Measurements from ENCODE around the gene IL6ST. TPM values are rescaled to one million over a fixed set of nuclear protein-coding genes. Genes with fewer than 3 reads are reported as not detected.
A peak's percentile ranks its signal among the peaks of the same experiment; 100 is the strongest.

The IL6ST gene
- total RNA-seq, 2 experiments from 2014 or later, result 61.0 to 64.1 TPM

DNA sequence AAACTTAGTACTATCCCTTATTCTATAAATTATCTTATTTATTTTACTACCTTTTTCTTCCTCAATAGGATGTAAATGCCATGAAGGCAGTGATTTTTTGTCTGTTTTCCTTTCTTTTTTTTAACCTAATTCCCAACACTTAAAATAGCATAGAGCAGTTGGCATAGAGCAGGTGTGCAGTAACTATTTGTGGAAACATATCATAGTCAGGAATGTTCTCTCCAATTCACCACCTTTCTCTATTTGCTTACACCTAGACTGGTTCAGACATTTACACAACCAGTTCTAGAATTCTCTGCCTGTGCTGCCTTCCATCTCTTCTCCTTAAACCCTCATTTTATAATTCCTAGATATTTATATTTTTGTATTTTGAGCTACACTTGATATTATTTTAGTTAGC is 94.0 kb downstream of the IL6ST start:
- peaks cover 32% of the 10 kb centered on the region for H3K4me1 Mint-ChIP-seq (ENCODE audit: low read depth)
- H3K27me3 Mint-ChIP-seq, result peaks cover 8% of the 10 kb centered on the region
- H3K9me3 Mint-ChIP-seq, result no peaks in the 10 kb centered on the region
- POLR2A ChIA-PET, result no interaction called here
- no peaks in the 10 kb centered on the region for H3K36me3 Mint-ChIP-seq
- H3K27ac Mint-ChIP-seq, result no peak overlapping the region
- H3K4me3 Mint-ChIP-seq, result no peak overlapping the region
- CTCF ChIA-PET, result no interaction called here
- no peak for DNase-seq
- intact Hi-C loops (cut with micrococcal nuclease), result loop anchor here (5.0 kb wide), 3 partner anchors 128 to 188 kb away; partner anchors contain the start of gene SLC38A9

DNA sequence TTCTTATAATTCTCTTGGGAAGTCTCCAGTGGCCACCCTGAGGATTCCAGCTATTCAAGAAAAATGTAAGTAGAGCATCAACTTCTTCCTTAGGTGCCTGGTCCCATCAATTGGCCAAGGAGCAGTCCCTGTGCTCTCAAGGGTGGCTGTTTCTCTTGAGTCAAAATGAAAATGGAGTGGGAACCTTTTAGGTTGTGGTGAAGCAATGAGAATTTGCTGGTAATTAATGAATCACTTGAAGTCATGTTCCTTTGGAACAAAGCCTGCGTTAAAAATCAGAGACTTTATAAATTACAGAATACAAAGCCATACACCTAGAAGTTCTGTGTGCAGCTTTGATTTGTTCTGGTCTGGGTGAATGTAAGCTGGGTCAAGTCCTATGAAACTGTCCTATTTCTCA is 94.7 kb downstream of the IL6ST start:
- Mint-ChIP-seq H3K4me3 (no peak overlapping the region), H3K9me3 (no peaks in the 10 kb centered on the region), H3K36me3 (no peaks in the 10 kb centered on the region), H3K4me1 (ENCODE audit: low read depth) (peaks cover 29% of the 10 kb centered on the region), H3K27me3 (peaks cover 6% of the 10 kb centered on the region), H3K27ac (no peak overlapping the region)
- DNase-seq, result no peak
- CTCF ChIA-PET, result no interaction called here
- intact Hi-C loops (cut with micrococcal nuclease), result loop anchor here (5.0 kb wide), 3 partner anchors 128 to 188 kb away; partner anchors contain the start of gene SLC38A9
- POLR2A ChIA-PET, result no interaction called here

DNA sequence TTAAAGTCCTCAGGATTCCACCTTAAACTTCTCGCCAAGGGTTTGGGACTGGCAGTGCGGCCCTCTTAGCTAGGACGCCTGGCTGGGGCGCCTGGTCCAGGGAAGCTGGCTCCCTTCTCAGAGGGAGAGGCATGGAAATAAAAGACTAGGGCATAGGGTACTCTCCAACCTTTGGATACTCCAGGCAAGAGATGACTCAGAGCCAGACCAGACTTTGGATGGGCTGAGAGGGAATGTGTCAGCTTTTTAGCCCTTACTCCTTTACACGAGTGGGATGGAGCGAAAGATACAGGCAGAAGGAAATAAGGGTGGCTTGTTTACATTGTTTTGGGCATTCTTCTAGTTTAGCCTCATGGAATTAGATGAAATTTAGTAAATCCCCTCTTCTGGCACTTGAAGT is 95.4 kb downstream of the IL6ST start:
- Mint-ChIP-seq H3K4me1 (ENCODE audit: low read depth) (peaks cover 30% of the 10 kb centered on the region), H3K9me3 (no peaks in the 10 kb centered on the region), H3K27me3 (peaks cover 6% of the 10 kb centered on the region), H3K27ac (no peak overlapping the region), H3K4me3 (no peak overlapping the region), H3K36me3 (no peaks in the 10 kb centered on the region)
- ChIA-PET POLR2A (no interaction called here), CTCF (no interaction called here)
- intact Hi-C loops (cut with micrococcal nuclease), result no loop called here
- no peak for DNase-seq

DNA sequence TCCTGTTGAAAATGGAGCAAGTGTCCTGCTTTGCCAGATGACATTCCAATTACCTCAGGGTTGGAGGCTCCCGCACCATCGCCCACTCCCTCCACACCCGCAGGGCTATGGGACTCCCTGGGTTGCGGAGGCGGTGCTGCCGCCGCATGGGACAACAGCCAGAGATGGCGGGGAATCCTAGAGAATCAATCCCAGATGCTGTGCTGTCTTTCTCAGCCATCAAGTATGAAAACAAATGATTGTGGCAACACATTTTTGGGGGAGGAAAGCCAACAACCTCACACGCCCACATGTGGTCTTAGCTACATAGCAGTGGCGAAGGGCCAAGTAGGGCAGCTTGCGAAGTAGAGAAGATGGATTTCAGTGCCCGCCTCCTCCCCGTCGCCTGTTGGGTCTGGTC is 96.9 kb downstream of the IL6ST start:
- Mint-ChIP-seq H3K4me3 (no peak overlapping the region), H3K4me1 (ENCODE audit: low read depth) (peaks cover 23% of the 10 kb centered on the region), H3K27ac (no peak overlapping the region), H3K27me3 (peaks cover 6% of the 10 kb centered on the region), H3K36me3 (no peaks in the 10 kb centered on the region), H3K9me3 (no peaks in the 10 kb centered on the region)
- DNase-seq, result peak; percentile 43
- intact Hi-C loops (cut with micrococcal nuclease), result no loop called here
- POLR2A ChIA-PET, result no interaction called here
- CTCF ChIA-PET, result interaction anchor here (0.9 kb wide), 1 partner anchor 8 kb away, joined by 3 read pairs; no protein-coding TSS in a partner anchor

DNA sequence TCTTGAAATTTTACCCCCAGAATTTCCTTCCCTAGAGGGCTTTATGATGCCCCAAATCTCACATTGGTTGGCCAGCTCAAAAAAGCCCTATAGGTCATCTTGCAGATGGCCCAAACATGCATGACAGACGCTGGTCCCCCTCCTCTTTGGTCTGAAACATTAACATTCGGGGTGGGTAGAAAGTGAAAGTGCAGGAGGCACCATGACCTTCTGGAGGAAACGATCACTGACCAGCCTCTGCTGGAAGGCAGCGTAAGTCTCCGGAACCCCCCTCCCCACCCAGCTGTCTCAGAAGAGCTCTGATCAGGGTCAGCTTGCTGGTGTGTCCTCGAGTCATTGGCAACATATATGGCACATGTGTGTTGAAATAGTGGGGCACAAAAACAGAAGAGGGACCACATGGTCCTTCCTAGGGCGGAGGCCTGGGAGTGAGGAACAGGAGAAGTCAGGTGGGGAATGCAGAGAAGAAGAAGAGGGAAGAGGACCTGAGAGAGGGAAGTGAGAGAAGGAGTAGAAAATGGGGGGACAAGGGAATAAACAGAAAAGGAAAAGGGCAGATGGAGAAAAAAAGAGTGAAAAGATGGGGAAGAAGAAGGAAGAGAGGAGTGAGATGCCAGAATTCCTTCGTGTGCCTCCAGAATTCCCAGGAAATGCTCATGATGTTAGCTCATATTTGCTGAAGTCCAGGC is 97.4 kb downstream of the IL6ST start:
- H3K4me1 Mint-ChIP-seq (ENCODE audit: low read depth), result peaks cover 19% of the 10 kb centered on the region
- peaks cover 6% of the 10 kb centered on the region for H3K27me3 Mint-ChIP-seq
- no peaks in the 10 kb centered on the region for H3K36me3 Mint-ChIP-seq
- ChIA-PET CTCF (interaction anchor here (0.9 kb wide), 1 partner anchor 9 kb away, joined by 3 read pairs; no protein-coding TSS in a partner anchor), POLR2A (no interaction called here)
- no peak overlapping the region for H3K4me3 Mint-ChIP-seq
- no peaks in the 10 kb centered on the region for H3K9me3 Mint-ChIP-seq
- DNase-seq, result no peak
- intact Hi-C loops (cut with micrococcal nuclease), result no loop called here
- no peak overlapping the region for H3K27ac Mint-ChIP-seq

DNA sequence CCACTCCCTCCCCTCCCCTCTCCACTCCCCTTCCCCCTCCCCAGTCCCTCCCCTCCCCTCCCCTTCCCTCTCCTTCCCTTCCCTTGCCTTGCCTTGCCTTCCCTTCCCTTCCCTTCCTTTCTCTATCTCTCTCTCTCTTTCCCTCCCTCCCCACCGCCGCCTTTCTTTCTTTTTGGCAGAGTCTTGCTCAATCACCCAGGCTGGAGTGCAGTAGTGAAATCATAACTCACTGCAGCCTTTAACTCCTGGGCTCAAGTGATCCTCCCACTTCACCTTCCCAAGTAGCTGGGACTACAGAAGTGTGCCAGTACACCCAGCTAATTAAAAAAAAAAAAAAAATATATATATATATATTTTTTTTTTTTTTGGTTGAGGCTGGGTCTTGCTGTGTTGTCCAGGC is 98.1 kb downstream of the IL6ST start:
- H3K4me3 Mint-ChIP-seq, result no peak overlapping the region
- no peaks in the 10 kb centered on the region for H3K36me3 Mint-ChIP-seq
- no peaks in the 10 kb centered on the region for H3K9me3 Mint-ChIP-seq
- H3K4me1 Mint-ChIP-seq (ENCODE audit: low read depth), result peaks cover 19% of the 10 kb centered on the region
- no peak overlapping the region for H3K27ac Mint-ChIP-seq
- intact Hi-C loops (cut with micrococcal nuclease), result no loop called here
- CTCF ChIA-PET, result no interaction called here
- POLR2A ChIA-PET, result interaction anchor here (0.7 kb wide), 1 partner anchor 26 kb away, joined by 3 read pairs; no protein-coding TSS in a partner anchor
- H3K27me3 Mint-ChIP-seq, result peaks cover 6% of the 10 kb centered on the region
- no peak for DNase-seq

DNA sequence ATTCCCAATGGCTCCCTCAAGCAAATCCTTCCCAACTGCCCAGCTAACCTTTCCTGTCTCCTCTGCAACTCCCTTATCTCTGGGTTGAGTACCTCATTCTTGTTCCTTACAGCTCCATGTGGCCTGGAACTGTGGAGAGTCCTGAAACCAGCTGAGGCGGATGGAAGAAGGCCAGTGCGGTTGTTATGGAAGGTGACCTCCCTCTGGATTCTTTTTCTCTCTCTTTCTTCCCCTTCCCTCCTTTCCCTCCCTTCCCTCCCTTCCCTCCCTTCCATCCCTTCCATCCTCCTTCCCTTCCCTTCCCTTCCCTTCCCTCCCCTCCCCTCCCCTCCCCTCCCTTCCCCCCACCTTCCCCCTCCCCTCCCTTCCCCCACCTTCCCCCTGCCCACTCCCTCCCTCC is 98.5 kb downstream of the IL6ST start:
- POLR2A ChIA-PET, result interaction anchor here (0.7 kb wide), 1 partner anchor 27 kb away, joined by 3 read pairs; no protein-coding TSS in a partner anchor
- H3K36me3 Mint-ChIP-seq, result no peaks in the 10 kb centered on the region
- no peak overlapping the region for H3K4me3 Mint-ChIP-seq
- CTCF ChIA-PET, result interaction anchor here (0.7 kb wide), 1 partner anchor 26 kb away, joined by 3 read pairs; no protein-coding TSS in a partner anchor
- no peak for DNase-seq
- H3K27ac Mint-ChIP-seq, result no peak overlapping the region
- peaks cover 19% of the 10 kb centered on the region for H3K4me1 Mint-ChIP-seq (ENCODE audit: low read depth)
- intact Hi-C loops (cut with micrococcal nuclease), result no loop called here
- peaks cover 6% of the 10 kb centered on the region for H3K27me3 Mint-ChIP-seq
- H3K9me3 Mint-ChIP-seq, result no peaks in the 10 kb centered on the region

DNA sequence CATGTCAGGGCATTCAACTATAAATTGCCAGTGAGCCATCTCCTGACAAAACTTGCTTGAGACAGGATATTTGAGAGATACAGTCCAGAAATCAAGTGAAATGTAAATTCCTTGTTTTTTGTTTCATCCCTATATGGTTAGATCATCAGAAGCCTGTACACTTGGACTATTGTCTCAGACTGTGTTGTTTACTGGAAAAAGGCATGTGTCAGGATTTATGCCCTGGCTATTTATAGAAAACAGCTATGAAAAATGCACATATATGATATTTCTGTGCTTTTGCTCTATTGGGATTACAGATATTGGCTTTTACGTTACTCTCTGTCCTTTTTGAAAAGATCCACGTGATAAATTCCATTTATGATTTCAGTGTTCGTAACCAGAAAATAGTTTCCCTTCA is 99.4 kb downstream of the IL6ST start:
- no peaks in the 10 kb centered on the region for H3K36me3 Mint-ChIP-seq
- no peak for DNase-seq
- H3K4me1 Mint-ChIP-seq (ENCODE audit: low read depth), result peaks cover 16% of the 10 kb centered on the region
- intact Hi-C loops (cut with micrococcal nuclease), result no loop called here
- POLR2A ChIA-PET, result no interaction called here
- peaks cover 6% of the 10 kb centered on the region for H3K27me3 Mint-ChIP-seq
- no peaks in the 10 kb centered on the region for H3K9me3 Mint-ChIP-seq
- no peak overlapping the region for H3K27ac Mint-ChIP-seq
- no peak overlapping the region for H3K4me3 Mint-ChIP-seq
- CTCF ChIA-PET, result interaction anchor here (0.7 kb wide), 1 partner anchor 27 kb away, joined by 3 read pairs; no protein-coding TSS in a partner anchor

DNA sequence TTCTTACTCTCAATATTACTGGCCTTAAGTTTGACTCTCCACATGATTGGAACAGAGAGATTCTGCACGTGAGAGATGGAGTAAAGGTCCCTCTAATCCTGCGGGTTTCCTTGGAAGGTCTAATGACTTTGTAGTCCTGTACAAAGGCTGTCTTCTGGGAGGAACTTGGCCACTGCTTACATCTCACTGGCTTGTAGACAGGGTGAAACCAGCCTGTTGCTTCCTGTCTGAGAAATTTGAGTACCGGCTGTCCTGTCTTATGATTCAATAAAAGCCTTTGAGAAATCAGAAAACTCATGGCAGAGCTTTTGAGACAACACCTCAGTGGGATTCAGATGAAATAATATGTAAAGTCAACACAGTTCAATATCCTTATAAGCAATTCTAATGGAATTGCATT is 100.6 kb downstream of the IL6ST start:
- ChIA-PET POLR2A (no interaction called here), CTCF (no interaction called here)
- no peaks in the 10 kb centered on the region for H3K9me3 Mint-ChIP-seq
- peaks cover 9% of the 10 kb centered on the region for H3K4me1 Mint-ChIP-seq (ENCODE audit: low read depth)
- peaks cover 6% of the 10 kb centered on the region for H3K27me3 Mint-ChIP-seq
- no peaks in the 10 kb centered on the region for H3K36me3 Mint-ChIP-seq
- H3K27ac Mint-ChIP-seq, result no peak overlapping the region
- intact Hi-C loops (cut with micrococcal nuclease), result no loop called here
- no peak overlapping the region for H3K4me3 Mint-ChIP-seq
- DNase-seq, result no peak

DNA sequence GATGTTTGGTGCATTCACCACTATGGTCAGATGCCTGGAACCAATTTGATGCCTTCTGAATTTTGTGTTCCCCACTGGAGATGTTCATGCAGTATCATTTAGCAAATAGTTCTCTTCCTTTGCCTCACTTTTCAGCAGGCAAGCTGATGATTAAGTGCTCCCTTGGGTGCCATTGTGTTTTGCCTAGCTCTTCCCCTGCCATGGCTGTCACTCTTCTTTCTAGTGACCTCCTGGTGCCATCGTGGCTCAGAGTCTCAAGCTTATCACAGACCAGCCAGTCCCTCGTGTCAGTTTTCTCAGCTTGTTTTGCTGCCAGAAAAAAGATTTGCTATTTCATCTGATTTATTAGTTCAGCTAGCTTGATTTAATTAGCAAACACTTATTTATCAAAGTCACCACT is 102.3 kb downstream of the IL6ST start:
- intact Hi-C loops (cut with micrococcal nuclease), result no loop called here

DNA sequence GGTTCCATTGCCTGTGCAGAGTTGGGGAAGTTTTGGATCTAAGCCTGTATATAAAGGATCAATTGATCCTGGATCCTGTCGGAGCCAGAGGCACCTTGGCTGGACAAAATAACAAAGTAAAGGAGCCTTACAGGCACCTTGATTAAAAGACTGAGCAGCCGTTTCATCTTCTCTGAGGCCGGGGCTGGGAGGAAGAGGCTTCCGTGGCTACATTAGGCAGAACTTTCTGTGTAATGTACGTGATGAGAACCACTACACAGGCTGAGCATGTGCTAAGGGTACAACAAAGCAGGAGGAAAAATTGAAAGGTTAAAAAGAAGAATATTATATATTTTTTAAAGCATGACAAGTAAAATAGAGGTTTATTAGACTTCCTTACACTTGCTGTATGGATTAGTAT is 106.6 kb downstream of the IL6ST start:
- DNase-seq, result no peak
- H3K27me3 Mint-ChIP-seq, result peaks cover 3% of the 10 kb centered on the region
- ChIA-PET POLR2A (no interaction called here), CTCF (no interaction called here)
- intact Hi-C loops (cut with micrococcal nuclease), result no loop called here
- H3K9me3 Mint-ChIP-seq, result no peaks in the 10 kb centered on the region
- H3K27ac Mint-ChIP-seq, result no peak overlapping the region
- no peak overlapping the region for H3K4me3 Mint-ChIP-seq
- H3K36me3 Mint-ChIP-seq, result no peaks in the 10 kb centered on the region
- H3K4me1 Mint-ChIP-seq (ENCODE audit: low read depth), result no peaks in the 10 kb centered on the region

More for the DNA sequence above, 102.3 kb downstream of the IL6ST start:
- CTCF ChIA-PET, result interaction anchor here (0.5 kb wide), 1 partner anchor 54 kb away, joined by 3 read pairs; no protein-coding TSS in a partner anchor
- H3K27ac Mint-ChIP-seq, result no peak overlapping the region
- peaks cover 7% of the 10 kb centered on the region for H3K4me1 Mint-ChIP-seq (ENCODE audit: low read depth)
- H3K9me3 Mint-ChIP-seq, result no peaks in the 10 kb centered on the region
- H3K4me3 Mint-ChIP-seq, result no peak overlapping the region
- POLR2A ChIA-PET, result no interaction called here
- peaks cover 4% of the 10 kb centered on the region for H3K27me3 Mint-ChIP-seq
- no peak for DNase-seq
- no peaks in the 10 kb centered on the region for H3K36me3 Mint-ChIP-seq

DNA sequence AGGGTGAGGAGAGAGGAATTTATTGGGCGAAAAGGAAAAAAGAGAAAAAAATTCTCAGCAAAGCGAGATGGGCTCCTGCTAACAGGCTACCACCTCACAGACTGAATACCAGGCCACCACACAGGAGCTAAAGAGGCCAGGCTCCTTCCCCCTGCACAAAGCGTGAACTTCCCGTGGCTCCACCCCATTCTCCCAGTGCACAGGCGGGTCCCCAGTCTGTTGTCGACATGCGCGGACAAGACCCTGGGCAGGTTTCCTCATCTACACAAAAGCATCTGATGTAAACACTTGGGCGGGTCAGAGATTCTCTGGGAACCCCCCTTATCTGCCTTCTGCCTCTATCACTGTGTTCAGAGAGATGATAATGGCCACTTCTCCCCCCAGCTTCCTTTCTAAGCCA is 109.4 kb downstream of the IL6ST start:
- POLR2A ChIA-PET, result no interaction called here
- no peaks in the 10 kb centered on the region for H3K4me1 Mint-ChIP-seq (ENCODE audit: low read depth)
- no peaks in the 10 kb centered on the region for H3K9me3 Mint-ChIP-seq
- no peaks in the 10 kb centered on the region for H3K36me3 Mint-ChIP-seq
- H3K27ac Mint-ChIP-seq, result no peak overlapping the region
- intact Hi-C loops (cut with micrococcal nuclease), result no loop called here
- no peak for DNase-seq
- CTCF ChIA-PET, result no interaction called here
- peaks cover 3% of the 10 kb centered on the region for H3K27me3 Mint-ChIP-seq
- H3K4me3 Mint-ChIP-seq, result no peak overlapping the region
